Stimulated activated CD8-positive, alpha-beta memory T cell treated with anti-CD3 and anti-CD28 coated beads, Interleukin-15, amount 100 ng/mL, for 24 hours (primary cell): ENCODE measurements around the gene MAT2B.

ENCODE experiments used
- DNase-seq: peaks from one replicate; pipeline ENCODE4 v3.0.0-alpha.2; 2020; ENCODE audit warnings: low read depth

The MAT2B gene

DNA sequence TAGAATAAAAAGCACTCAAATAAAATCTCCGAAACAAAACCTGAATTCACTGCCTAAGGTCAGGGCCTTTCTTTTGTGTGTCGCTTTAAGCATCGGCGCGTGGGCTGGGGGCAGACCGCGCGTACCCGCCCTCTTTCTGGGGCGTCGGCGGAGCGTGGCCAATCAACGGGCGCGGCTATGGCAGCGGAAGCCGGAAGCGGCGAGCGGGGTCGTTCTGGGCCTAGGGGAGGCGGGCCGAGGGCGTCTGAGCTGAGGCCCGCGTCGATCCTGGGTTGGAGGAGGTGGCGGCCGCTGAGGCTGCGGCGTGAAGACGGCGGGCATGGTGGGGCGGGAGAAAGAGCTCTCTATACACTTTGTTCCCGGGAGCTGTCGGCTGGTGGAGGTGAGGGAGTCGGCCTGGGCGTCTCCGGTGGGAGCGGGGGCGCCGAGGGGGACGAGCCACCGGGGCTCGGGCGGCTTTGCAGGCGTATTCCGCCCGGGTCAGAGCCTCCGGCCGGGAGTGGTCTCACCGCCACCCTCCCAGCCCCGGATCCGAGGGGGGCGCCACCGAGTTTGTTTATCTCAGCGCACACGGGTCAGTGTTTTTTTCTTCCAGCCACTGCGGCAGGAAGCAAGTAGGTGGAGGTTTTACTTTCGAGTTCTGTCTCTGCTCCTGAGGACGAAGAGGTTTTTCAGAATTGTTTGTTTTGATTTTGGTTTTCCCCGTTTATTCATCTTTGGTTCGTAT is at the start of gene MAT2B:
TSS of gene MAT2B (plus strand) at position 252 of the 727 bp plus-strand sequence. CDS start at position 320, 68 bp downstream.
- peak; percentile 91 for DNase-seq

DNA sequence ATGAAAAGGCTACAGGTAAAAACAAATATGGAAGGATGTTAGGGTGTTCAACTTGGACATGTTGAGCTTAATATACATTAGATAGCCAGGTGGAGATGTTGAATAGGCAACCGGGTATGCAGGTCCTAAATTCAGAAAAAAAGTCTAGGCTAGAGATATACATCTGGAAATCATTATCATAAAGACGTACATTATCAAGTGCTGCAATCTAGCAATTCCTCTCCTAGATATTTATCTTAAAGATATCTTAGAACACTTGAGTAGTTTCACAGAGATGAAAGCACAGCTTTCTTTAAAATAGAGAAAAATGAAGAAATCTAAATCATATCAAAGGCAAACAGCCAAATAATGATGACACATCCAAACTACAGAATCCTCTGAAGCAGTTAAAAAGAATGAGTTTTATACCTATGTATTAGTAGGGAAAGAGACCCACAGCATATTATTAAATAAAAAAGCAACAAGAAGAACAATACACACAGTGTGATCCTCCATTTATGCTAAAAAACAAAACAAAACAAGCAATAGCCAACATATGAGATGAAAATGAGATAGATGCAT is 49.3 kb upstream of the MAT2B start:
- no peak for DNase-seq

DNA sequence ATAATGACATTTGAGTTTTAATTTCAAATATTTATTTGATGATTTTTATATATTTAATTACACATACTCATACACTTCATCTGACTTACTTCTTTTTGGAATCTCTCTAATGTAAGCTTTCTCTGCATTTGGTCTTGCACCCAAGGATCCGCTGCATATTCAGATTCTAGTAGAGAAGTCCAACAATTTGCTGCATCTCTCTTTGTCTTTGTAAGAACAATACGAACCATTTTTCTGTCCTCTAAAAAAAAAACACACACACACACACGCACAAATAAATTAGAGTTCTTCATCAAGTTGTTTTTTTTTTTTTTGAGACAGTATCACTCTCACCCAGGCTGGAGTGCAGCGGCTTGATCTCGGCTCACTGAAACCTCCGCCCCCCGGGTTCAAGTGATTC is 48.6 kb upstream of the MAT2B start:
- no peak for DNase-seq

DNA sequence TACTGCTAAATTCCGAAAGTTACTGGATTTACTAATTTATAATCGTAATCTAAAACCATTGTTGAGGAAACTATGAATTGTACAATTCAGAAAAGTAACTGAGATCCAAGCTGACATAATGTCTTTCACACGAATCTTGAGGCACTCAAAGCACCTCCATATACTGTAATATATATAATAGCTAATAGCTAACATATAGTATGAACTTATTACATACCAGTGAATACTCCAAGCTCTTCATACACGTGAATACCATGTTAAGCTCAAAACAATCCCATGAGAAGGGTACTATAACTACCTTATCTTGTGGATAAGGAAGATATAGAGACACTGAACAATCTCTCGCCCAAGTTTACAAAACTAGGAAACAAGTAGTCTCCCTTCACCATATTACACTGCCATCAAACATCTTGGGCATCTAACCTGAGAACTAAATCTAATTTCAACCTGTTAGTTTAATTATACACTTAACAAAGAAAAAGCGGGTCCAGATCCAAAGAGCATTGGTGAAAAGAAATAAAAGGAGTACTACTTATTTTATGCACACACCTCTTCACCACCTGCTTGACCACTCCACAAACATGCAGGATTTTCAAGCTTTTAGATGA is 46.5 kb upstream of the MAT2B start:
- no peak for DNase-seq

DNA sequence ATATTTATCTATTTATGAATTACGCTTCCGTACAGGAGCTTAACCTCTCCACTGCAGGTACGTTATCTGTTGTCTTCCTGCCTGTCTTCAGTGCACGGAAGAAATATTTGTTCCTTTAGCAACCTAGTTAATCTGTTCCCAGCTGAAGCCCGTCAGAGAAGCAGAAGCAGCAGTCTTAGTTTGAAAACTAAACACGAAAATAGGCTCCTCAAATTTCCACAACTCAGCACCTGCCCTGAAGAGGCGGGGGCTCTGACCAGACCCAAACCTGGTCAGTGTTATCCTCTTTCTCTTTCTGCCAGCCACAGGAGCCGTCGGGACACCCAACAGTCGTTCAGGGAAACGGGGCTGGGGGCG is 46.0 kb upstream of the MAT2B start:
- DNase-seq: no peak

DNA sequence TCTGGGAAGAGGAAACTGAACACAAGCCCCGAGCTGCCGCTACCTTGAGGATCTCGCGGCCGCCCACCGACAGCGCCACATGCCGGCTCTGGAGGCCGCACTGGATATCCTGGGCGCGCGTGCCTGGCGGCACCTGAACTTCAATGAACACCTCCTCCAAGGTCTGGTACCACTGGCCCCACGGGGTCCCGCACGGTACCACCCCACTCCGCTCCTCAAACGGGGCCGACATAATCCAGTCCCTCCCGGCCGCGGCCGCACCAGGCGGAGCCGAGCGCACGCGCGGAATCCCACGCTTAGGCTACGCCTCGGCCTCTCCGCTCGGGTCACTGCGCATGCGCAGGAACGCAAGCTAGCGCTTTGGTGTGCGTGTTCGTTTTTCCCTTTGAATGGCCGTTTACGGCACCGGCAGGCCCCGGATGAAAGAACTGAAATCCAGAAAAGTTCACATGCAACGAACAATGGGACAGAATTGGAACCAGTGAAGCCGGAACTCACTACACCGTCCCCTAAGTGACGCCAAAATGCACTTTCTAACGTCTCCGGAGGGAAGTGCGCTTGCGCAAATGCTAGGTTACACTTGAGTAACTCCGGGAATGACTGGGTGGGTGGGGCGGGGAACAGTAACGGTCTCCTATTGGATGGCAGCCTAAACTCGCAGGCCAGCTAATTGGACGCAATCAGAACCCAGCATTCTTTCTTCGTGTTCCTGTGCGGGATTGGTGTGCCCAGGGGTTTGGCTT is 45.4 kb upstream of the MAT2B start, which contains the start of gene NUDCD2:
TSS of gene NUDCD2 (minus strand) at position 284 of the 743 bp plus-strand sequence. CDS start at position 232, 52 bp downstream.
- peak; percentile 92 for DNase-seq

DNA sequence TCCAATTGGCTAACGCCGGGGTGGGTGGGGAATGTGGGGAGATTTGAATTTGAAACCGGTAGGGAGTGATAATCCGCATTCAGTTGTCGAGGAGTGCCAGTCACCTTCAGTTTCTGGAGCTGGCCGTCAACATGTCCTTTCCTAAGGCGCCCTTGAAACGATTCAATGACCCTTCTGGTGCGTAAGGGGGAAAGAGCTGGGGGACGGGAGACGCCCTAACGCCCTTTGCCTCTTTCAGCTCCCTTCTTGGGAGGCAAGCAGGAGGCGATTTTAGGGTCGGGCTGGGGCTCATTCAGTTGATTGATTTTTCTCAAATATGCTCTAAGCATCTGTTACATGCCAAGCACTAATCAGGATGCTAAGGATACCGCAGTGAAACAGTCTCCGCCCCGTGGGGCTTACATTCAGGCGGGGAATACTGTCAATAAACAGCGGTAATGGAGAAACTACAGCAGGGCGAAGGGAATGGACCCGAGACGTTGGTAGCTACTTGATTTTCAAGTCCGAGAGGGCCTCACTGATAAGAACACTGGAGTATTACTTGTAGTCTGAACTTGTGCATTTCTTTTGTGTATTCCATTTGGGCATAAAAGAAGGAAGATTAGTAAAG is 44.8 kb upstream of the MAT2B start, which contains the start of gene HMMR:
TSS of gene HMMR (plus strand) at position 71 of the 610 bp plus-strand sequence. CDS start at position 132, 61 bp downstream.
- no peak for DNase-seq

DNA sequence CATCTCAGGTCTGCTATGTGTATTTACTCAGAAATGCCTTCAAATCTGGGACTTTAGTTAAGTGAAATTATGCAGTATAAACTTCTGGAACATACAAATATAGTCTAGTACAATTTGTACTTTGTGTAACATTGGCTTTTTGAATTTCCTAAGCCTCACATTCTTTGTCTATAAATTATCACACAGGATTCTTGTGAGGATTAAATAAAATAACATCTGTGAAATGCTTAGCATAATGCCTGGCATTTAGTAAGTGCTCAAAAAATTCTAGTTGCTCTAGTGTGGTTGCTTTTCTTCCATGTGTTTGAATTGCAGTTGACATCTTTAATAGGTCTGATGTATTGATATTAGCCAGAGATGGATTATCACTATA is 42.4 kb upstream of the MAT2B start:
- no peak for DNase-seq

DNA sequence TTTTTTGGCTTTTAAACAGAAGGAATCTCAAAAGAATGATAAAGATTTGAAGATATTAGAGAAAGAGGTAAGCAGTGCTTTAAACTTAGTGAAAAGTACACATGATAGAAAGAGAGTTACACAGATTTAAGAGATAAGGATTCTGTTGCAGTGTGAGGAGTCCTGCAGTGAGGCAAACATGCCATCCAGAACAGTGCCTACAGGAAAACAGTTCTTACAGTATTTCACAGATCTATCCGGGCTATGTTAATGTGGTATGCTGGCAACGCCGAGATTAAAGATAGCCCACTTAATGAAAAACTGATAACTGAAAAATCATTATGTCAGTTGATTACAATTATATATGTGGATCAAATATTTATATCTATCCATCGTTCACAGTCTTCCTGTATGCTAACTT is 37.7 kb upstream of the MAT2B start:
- no peak for DNase-seq

DNA sequence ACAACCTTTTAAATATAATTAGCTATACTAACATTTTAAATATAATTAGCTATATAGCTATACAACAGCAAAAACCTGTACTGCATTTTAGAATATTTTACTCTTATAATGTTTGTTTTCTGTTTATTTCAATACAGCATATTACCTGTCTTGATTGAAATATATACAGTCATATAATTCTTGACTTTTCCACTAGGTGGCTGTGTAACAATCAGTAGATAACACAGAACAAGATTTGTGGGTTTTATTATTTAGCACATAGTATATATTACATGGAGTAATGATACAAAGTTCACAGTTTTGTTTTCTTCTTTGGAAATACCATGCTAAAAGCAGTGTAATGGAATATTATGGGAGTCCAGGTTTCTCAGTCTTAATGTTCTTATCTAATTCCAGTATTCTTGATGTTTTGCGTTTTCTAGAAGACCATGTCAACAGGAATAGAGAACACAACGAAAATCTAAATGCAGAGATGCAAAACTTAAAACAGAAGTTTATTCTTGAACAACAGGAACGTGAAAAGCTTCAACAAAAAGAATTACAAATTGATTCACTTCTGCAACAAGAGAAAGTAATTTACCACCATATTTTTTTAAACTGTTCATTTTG is 31.7 kb upstream of the MAT2B start:
- no peak for DNase-seq

DNA sequence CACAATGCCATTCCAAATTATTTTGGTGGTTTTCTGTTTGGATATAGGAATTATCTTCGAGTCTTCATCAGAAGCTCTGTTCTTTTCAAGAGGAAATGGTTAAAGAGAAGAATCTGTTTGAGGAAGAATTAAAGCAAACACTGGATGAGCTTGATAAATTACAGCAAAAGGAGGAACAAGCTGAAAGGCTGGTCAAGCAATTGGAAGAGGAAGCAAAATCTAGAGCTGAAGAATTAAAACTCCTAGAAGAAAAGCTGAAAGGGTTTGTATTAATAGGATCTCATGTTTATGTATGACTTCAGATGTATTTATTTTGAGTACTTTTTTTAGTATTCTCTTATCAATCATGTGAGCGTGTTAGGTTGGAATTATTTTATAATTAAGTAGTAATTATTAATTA is 30.0 kb upstream of the MAT2B start:
- DNase-seq: no peak

DNA sequence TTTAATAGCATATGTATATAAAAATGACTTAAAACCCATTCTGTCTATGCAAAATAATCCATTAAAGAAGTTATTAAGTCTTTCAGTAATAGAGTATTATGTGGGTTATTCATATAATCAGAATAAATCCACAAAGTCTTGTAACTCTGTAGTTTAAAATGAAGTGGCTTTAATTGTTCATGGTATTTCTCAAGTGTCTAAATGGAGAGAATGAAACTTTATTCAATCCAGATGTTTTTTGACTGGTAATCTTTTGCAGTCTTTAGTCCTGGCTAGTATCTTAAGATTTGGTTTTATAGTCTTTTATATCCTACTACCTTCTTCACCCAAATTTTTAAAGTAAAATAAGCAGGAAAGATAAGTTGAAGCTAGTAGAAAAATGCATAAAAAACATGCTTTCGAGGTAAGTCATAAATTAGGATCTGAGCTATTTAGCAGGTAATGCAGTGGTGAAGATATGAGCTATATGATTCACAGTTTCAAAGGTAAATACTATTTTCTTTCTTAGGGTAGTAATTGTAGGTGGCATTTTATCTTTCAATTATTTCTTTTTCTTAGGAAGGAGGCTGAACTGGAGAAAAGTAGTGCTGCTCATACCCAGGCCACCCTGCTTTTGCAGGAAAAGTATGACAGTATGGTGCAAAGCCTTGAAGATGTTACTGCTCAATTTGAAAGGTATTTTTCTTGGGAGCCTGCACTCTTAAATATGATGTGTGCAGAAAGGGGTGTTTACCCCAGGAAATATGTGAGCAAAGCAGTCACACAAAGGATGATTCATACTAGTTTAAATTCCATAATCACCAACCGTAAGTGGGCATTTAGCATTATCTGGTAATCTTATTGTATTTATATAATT is 27.1 kb upstream of the MAT2B start:
- DNase-seq: no peak

DNA sequence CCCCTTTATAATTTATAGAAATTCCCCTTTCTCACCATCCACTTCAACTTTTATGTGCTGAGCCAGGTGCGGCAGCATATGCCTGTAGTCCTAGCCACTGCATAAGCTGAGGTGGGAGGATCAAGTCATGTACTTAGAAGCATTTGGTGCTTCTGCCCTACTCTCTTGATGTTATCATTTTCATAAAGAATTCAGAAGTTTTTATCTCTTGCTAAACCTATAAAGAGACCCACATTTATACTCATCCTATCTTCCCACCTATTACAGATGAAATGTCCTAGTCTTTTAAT is 26.5 kb upstream of the MAT2B start:
- DNase-seq: no peak

DNA sequence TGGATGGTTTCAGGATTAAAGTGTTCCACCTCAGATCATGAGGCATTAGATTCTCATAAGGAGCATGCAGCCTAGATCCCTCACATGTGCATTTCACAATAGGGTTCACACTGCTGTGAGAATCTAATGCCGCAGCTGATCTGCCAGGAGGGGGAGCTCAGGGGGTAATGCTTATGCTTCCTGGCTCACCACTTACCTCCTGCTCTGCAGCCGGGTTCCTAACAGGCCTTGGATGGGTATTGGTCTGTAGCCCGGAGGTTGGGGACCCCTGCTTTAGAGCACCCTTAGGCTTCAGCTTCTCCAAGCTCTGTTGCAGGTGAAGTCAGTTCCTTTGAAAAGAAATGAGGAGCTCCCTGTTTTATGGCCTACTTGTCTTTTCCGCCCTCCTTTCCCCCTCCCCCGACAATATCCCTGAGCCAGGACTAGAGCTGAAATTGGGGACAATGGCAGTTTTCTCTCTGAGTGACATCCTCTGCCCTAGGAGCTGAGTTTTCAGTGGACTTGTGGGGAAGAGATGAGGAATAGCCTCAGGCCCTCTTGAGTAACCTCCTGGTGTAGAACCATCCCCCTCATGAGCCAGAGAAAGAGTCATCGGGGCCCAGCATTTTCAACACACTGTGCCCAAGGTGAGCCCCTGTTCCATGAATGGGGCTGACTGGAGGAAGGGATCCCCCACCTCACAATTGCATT is 16.2 kb upstream of the MAT2B start:
- no peak for DNase-seq

DNA sequence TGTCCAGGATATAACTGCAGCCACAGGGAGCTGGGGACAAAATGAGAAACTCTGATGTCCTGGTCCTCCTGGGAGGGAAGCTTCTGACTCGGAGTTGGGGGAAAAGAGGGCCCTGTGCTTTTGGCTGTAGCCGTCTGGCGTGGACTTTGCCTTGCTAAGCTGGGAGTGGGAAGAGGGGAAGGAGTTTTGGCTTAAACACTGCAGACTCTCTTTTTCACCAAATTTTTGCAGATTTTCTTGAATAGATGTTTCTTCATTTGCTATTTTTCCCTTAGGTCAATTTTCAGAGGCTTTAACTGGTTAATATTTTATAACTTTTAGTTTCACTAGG is 15.7 kb upstream of the MAT2B start:
- no peak for DNase-seq

DNA sequence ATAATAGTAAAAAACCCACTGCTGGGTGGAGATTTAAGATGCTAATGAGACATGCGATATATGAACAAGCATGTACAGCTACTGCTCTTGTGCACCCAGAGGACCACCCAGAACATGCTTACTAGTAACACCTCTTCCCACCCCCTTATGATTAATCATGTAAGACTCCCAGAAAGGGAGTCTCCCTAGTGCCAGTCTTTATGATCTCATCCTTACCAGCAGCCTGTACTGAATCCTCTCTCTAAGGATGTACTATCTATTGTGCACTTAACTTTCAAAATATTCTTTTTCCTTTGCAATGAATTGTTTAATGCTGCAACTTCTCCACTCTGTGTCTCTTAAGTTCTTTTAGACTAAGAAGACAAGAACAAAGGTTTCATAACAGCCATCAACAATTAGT is 9.1 kb upstream of the MAT2B start:
- no peak for DNase-seq

DNA sequence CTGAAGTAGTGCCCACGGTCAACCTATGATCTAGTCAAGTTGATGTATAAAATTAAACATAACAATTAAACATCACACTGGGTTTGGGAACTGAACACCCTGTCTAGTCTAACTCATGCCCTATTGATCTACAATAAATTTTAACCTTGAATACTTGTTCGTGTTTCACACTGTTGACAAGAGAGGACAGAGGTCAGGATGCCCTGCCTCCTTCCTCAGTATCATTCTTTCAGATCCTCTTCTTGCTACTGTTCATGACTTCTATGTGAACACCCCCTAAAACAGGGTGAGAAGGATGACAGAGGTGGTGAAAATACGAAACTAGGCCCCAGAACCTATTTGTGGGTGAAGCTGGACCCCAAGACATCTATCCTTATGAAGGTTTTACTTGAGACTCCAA is 8.1 kb upstream of the MAT2B start:
- no peak for DNase-seq

DNA sequence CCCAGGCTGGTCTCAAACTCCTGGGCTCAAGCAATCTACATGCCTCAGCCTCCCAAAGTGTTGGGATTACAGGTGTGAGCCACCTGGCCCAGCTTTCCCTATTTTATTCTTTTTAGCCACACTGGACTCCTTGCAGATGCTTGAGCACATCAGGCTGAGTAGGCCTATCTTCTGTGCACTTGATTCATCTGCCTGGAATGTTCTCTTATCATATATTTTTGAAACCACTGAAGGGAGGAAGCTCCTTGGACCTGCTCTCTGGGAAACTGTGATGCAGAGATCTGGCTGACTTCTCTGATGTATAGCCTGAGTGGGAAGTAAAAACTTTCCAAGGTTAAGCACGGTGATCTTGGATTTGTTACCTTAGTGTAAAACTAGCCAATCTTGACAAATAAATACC is 6.5 kb upstream of the MAT2B start:
- DNase-seq: no peak

DNA sequence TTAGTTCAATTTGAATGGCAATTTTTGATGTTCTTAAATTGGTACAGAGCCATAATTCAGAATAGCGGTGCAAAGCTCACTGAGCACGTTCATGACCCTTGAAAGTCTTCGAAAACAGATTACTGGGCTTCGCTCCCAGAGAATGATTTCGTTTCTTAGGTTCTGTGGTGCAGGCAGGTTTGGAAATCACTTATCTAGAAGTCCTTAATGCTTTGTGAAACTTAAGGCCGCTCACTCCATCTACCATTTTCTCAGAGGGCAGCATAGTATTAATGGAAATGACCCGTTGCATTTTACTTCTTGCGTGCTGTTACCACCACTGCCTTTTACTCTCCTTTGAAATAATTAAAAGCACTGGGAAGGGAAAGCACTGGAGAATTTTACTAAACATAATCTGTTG is 2.9 kb upstream of the MAT2B start:
- DNase-seq: no peak
